Dermis lymphatic vessel endothelial cell (primary cell): ENCODE data around the gene CALHM1. TPM values are rescaled to one million over a fixed set of nuclear protein-coding genes. Genes with fewer than 3 reads are reported as not detected.

Experiments
- total RNA-seq: library from RNA; depleted of rRNA; stranded (reverse); fragments of >200 nt; gene quantifications from 2 replicates; pipeline ENCODE4 v1.2.1, GENCODE V29; 2014

CALHM1 gene
- not detected in 2 replicates for total RNA-seq

GRCh38 chr10:103458720-103459119 is at the start of gene CALHM1:
CALHM1 (minus strand) TSS chr10:103458900; CDS start chr10:103458751, 149 bp downstream.

GRCh38 chr10:103493362-103493915 is 34.7 kb upstream of the CALHM1 start, which contains the start of gene NEURL1:
NEURL1 (plus strand) TSS chr10:103493705; CDS start chr10:103494388, 683 bp downstream.

GRCh38 chr10:103479135-103479534 is 20.4 kb upstream of the CALHM1 start, which contains the start of gene CALHM3:
CALHM3 (minus strand) TSS chr10:103479240; CDS start chr10:103479032, 208 bp downstream.

GRCh38 chr10:103451831-103452505 is 6.7 kb downstream of the CALHM1 start, which contains the start of gene CALHM2:
CALHM2 (minus strand) TSS chr10:103452370; CDS start chr10:103449941, 2,429 bp downstream.

Other genes starting within 250 kb of the CALHM1 start
- 0.09 and 0.11 TPM in 2 replicates for gene RPEL1, start 213.0 kb downstream of the CALHM1 start, total RNA-seq
- gene INA, start 181.8 kb downstream of the CALHM1 start, total RNA-seq = under 0.01 and 0.11 TPM in 2 replicates
- 11.7 and 13.9 TPM in 2 replicates for gene PCGF6, start 107.8 kb downstream of the CALHM1 start, total RNA-seq
- gene TAF5, start 90.9 kb downstream of the CALHM1 start, total RNA-seq = 2.8 and 5.4 TPM in 2 replicates
- gene ATP5MK, start 62.4 kb downstream of the CALHM1 start, total RNA-seq = 191 and 241 TPM in 2 replicates
- gene PDCD11, start 62.3 kb downstream of the CALHM1 start, total RNA-seq = 22.2 and 31.2 TPM in 2 replicates
- gene CALHM2, start 6.5 kb downstream of the CALHM1 start, total RNA-seq = 10.0 and 20.1 TPM in 2 replicates
- not detected in 2 replicates for gene CALHM3, start 20.3 kb upstream of the CALHM1 start, total RNA-seq
- gene NEURL1, start 34.8 kb upstream of the CALHM1 start, total RNA-seq = 0.09 and 0.11 TPM in 2 replicates